ENCODE measurements around the gene GARIN5A. TPM values are rescaled to one million over a fixed set of nuclear protein-coding genes. Genes with fewer than 3 reads are reported as not detected.
A peak's percentile ranks its signal among the peaks of the same experiment; 100 is the strongest.

The GARIN5A gene
- total RNA-seq, 2 experiments from 2014 or later, result 0.59 to 0.63 TPM

GRCh38 chr19:50435627-50436026, 41.0 kb downstream of the GARIN5A start:
- intact Hi-C loops (cut with micrococcal nuclease; ENCODE audit: unreplicated experiment), result no loop called here
- peaks cover 61% of the 10 kb centered on the region for H3K4me1 ChIP-seq (ENCODE audit: insufficient read depth, low read length, poor library complexity, severe bottlenecking)
- H4K20me1 ChIP-seq (ENCODE audit: insufficient read depth, low read length), result no peaks in the 10 kb centered on the region
- no TSS peak for BruUV-seq (replicated peaks)
- no peaks in the 10 kb centered on the region for H3K79me2 ChIP-seq (ENCODE audit: insufficient read depth, low read depth, low read length)
- POLR2A ChIA-PET, result no interaction called here
- no peaks in the 10 kb centered on the region for H3K36me3 ChIP-seq (ENCODE audit: insufficient read depth, low read length)
- no peak overlapping the region for H2AFZ ChIP-seq (ENCODE audit: low read length)
- peak overlapping the region; percentile 96 for H3K4me2 ChIP-seq (ENCODE audit: low read length)
- H3K9me2 ChIP-seq (ENCODE audit: insufficient read depth, low read length), result no peaks in the 10 kb centered on the region
- H3K9me3 ChIP-seq (ENCODE audit: low read length), result no peaks in the 10 kb centered on the region
- TF ChIP-seq EZH2phosphoT487 (IDR thresholded peaks at IDR 0.05; ENCODE audit: borderline replicate concordance, low read depth, low read length), result no peak
- TF ChIP-seq, protein P1, sequence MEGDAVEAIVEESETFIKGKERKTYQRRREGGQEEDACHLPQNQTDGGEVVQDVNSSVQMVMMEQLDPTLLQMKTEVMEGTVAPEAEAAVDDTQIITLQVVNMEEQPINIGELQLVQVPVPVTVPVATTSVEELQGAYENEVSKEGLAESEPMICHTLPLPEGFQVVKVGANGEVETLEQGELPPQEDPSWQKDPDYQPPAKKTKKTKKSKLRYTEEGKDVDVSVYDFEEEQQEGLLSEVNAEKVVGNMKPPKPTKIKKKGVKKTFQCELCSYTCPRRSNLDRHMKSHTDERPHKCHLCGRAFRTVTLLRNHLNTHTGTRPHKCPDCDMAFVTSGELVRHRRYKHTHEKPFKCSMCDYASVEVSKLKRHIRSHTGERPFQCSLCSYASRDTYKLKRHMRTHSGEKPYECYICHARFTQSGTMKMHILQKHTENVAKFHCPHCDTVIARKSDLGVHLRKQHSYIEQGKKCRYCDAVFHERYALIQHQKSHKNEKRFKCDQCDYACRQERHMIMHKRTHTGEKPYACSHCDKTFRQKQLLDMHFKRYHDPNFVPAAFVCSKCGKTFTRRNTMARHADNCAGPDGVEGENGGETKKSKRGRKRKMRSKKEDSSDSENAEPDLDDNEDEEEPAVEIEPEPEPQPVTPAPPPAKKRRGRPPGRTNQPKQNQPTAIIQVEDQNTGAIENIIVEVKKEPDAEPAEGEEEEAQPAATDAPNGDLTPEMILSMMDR (conservative IDR thresholded peaks at IDR 0.05; ENCODE audit: low read length), result no peak
- no peak for DNase-seq (ENCODE audit: low spot score)
- H3K4me3 ChIP-seq (ENCODE audit: low read depth, low read length, poor library complexity, severe bottlenecking), result no peak overlapping the region
- peak overlapping the region; percentile 87 for H3K27ac ChIP-seq (ENCODE audit: low read depth, low read length, poor library complexity, severe bottlenecking)
- CTCF ChIA-PET (ENCODE audit: unreplicated experiment), result interaction anchor here (0.5 kb wide), 1 partner anchor 24 kb away, joined by 3 read pairs; no protein-coding TSS in a partner anchor

- POLR2A ChIA-PET, result no interaction called here
- DNase-seq (ENCODE audit: low spot score), result no peak
- no peaks in the 10 kb centered on the region for H4K20me1 ChIP-seq (ENCODE audit: insufficient read depth, low read length)
- no peaks in the 10 kb centered on the region for H3K9me2 ChIP-seq (ENCODE audit: insufficient read depth, low read length)
- H3K79me2 ChIP-seq (ENCODE audit: insufficient read depth, low read depth, low read length), result no peaks in the 10 kb centered on the region
- no TSS peak for BruUV-seq (replicated peaks)
- CTCF ChIA-PET (ENCODE audit: unreplicated experiment), result no interaction called here
- H3K36me3 ChIP-seq (ENCODE audit: insufficient read depth, low read length), result no peaks in the 10 kb centered on the region
- intact Hi-C loops (cut with micrococcal nuclease; ENCODE audit: unreplicated experiment), result no loop called here
- no peak overlapping the region for H2AFZ ChIP-seq (ENCODE audit: low read length)
- TF ChIP-seq EZH2phosphoT487 (IDR thresholded peaks at IDR 0.05; ENCODE audit: borderline replicate concordance, low read depth, low read length), result no peak
- TF ChIP-seq, protein P1 (conservative IDR thresholded peaks at IDR 0.05; ENCODE audit: low read length), result no peak
- H3K4me3 ChIP-seq (ENCODE audit: low read depth, low read length, poor library complexity, severe bottlenecking), result peak overlapping the region; percentile 68
- no peaks in the 10 kb centered on the region for H3K9me3 ChIP-seq (ENCODE audit: low read length)
- peaks cover 65% of the 10 kb centered on the region for H3K4me1 ChIP-seq (ENCODE audit: insufficient read depth, low read length, poor library complexity, severe bottlenecking)
- peak overlapping the region; percentile 87 for H3K27ac ChIP-seq (ENCODE audit: low read depth, low read length, poor library complexity, severe bottlenecking)
- H3K4me2 ChIP-seq (ENCODE audit: low read length), result peak overlapping the region; percentile 96
Observed at GRCh38 chr19:50435221-50435620, 41.4 kb downstream of the GARIN5A start.

DNA sequence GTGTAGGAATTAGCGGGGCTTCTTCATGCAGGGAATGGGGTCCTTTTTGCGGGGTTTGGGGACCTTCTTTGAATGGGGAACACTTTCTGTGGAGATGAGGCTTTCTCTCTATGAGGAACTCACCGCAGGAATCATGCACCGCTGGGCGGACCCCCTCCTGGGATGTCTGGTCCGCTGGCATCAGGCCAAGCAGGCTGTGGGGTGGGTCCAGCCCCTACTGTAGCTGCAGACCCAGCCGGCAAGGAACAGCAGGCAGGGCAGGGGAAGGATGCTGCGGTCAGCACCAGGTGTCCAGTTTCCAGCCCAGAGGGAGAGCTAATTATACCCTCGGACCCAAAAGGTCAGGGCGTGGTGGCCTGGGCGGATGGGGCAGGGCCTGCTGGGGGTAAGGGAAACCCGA, 42.1 kb downstream of the GARIN5A start:
- Histone ChIP-seq H3K27ac (ENCODE audit: low read depth, low read length, poor library complexity, severe bottlenecking) (peak overlapping the region; percentile 87), H3K4me3 (ENCODE audit: low read depth, low read length, poor library complexity, severe bottlenecking) (peak overlapping the region; percentile 68)

More for the DNA sequence above, 42.1 kb downstream of the GARIN5A start:
- no peak for TF ChIP-seq EZH2phosphoT487 (IDR thresholded peaks at IDR 0.05; ENCODE audit: borderline replicate concordance, low read depth, low read length)
- TF ChIP-seq, protein P1 (conservative IDR thresholded peaks at IDR 0.05; ENCODE audit: low read length), result no peak
- intact Hi-C loops (cut with micrococcal nuclease; ENCODE audit: unreplicated experiment), result loop anchor here (1.0 kb wide), 2 partner anchors 19 to 27 kb away; no protein-coding TSS in a partner anchor
- POLR2A ChIA-PET, result no interaction called here
- Histone ChIP-seq H4K20me1 (ENCODE audit: insufficient read depth, low read length) (no peaks in the 10 kb centered on the region), H2AFZ (ENCODE audit: low read length) (no peak overlapping the region), H3K36me3 (ENCODE audit: insufficient read depth, low read length) (0 out of 2 replicates have a peak, but pooled peaks cover under 1% of the 10 kb centered on the region), H3K9me2 (ENCODE audit: insufficient read depth, low read length) (no peaks in the 10 kb centered on the region), H3K4me2 (ENCODE audit: low read length) (peak overlapping the region; percentile 96), H3K4me1 (ENCODE audit: insufficient read depth, low read length, poor library complexity, severe bottlenecking) (peaks cover 70% of the 10 kb centered on the region), H3K9me3 (ENCODE audit: low read length) (no peaks in the 10 kb centered on the region), H3K79me2 (ENCODE audit: insufficient read depth, low read depth, low read length) (no peaks in the 10 kb centered on the region)
- CTCF ChIA-PET (ENCODE audit: unreplicated experiment), result no interaction called here
- peak; percentile 94 for DNase-seq (ENCODE audit: low spot score)
- BruUV-seq (replicated peaks), result no TSS peak

Data from OCI-LY7 (cell line).